Testis (tissue), 5 donors: ENCODE results near the gene PLS1. TPM values are rescaled to one million over a fixed set of nuclear protein-coding genes. Genes with fewer than 3 reads are reported as not detected.
"Not testable (repeated sequence)": the region's sequence is repeated elsewhere in the genome, so short reads cannot be mapped to it uniquely, and the experiment has no call there.

Experiments
- DNase-seq: peaks from one replicate; pipeline ENCODE4 v3.0.0-alpha.2; 2019
- H3K27ac ChIP-seq, 2 donors: fragments of 200-600 bp; sonication (generic); one replicate each; pipeline ENCODE4 v1.5.1; 2019
- H3K27me3 ChIP-seq: fragments of 200-600 bp; sonication (generic); one replicate; pipeline ENCODE4 v1.5.1; 2019
- H3K36me3 ChIP-seq: fragments of 200-600 bp; sonication (generic); one replicate; pipeline ENCODE4 v1.5.1; 2017; ENCODE audit warnings: low read depth; ENCODE audit errors: missing control alignments
- H3K4me1 ChIP-seq: fragments of 200-600 bp; sonication (generic); one replicate; pipeline ENCODE4 v1.5.1; 2019
- H3K4me3 ChIP-seq, 2 donors: fragments of 200-600 bp; sonication (generic); one replicate each; pipeline ENCODE4 v1.5.1; 2017 to 2019
- H3K9me3 ChIP-seq: fragments of 200-600 bp; sonication (generic); one replicate; pipeline ENCODE4 v1.5.1; 2017
- CTCF ChIP-seq, 3 experiments: fragments of 450-650 bp in 2 of 3; fragments of 200-600 bp in 1 of 3; sonication (generic) in 1 of 3; IDR thresholded peaks; one replicate each; pipeline ENCODE4 v1.5.1; 2016 to 2019; ENCODE audit warnings: antibody characterized with exemption in 3 of 3, mild to moderate bottlenecking in 2 of 3, moderate library complexity in 1 of 3
- POLR2A ChIP-seq: fragments of 450-650 bp; IDR thresholded peaks from one replicate; pipeline ENCODE4 v1.6.1; 2017; ENCODE audit warnings: antibody characterized with exemption, mild to moderate bottlenecking, moderate library complexity
- WGBS, 2 donors: methylation state at CpG; one replicate each; pipeline ENCODE4 v1.1.5; 2018; 5-methylcytosine and 5-hydroxymethylcytosine counted together
- intact Hi-C: fragments of 100-400 bp; cut with DNase I; formaldehyde crosslinking; loops from one replicate; pipeline ENCODE4 v1.15.1; 2023; ENCODE audit warnings: low total_unique reads
- long read RNA-seq, 2 donors: transcript quantifications; one replicate each; lab custom pipeline, GENCODE V29; 2026
- polyA plus RNA-seq: library from polyadenylated mRNA; stranded (reverse); fragments of 350-450 nt; fragmentation: Illumina TruSeq; extraction: RNeasy Lipid Tissue Mini Kit (QIAGEN cat#74804); gene quantifications from one replicate; pipeline ENCODE4 v1.2.3, GENCODE V29; 2014; ENCODE audit warnings: low read depth, low replicate concordance; ENCODE audit not compliant: insufficient read depth
- total RNA-seq, 2 donors: library from RNA; depleted of rRNA; stranded (reverse); fragments of >200 nt; gene quantifications; one replicate each; pipeline ENCODE4 v1.2.3, GENCODE V29; 2016

PLS1 gene
- total RNA-seq (10 to 100 TPM in 1 of 2 donors, 1 to 10 TPM in 1; 5.1 to 10.6 TPM), polyA plus RNA-seq (10.8 TPM)
- long read RNA-seq, donor 1 = 0 reads
- long read RNA-seq, donor 2, partial matches to known transcripts = 0 of 1 reads
- long read RNA-seq, donor 2, other reads (novel, unspliced or antisense) = 0 of 1 reads

GRCh38 chr3:142595951-142596725 is at the start of gene PLS1:
PLS1 (plus strand) TSS chr3:142596393; CDS start chr3:142664238, 67,845 bp downstream.
- peak; percentile 82 for DNase-seq
- Histone ChIP-seq H3K4me1 (peaks cover 3% of the 10 kb centered on the region), H3K9me3 (no peaks in the 10 kb centered on the region), H3K27ac (no peak within 1 kb of the TSS), H3K36me3 (no peaks in the 10 kb centered on the region), H3K4me3 (peak within 1 kb of the TSS; percentile 61 to 67), H3K27me3 (no peaks in the 10 kb centered on the region)
- 0 to 1% methylated on average over 43 to 47 of the region's 56 CpGs for WGBS, 2 donors
- TF ChIP-seq POLR2A (no peak), CTCF (IDR thresholded peaks at IDR 0.05) (no peak)
- intact Hi-C loops = loop anchor here (10.0 kb wide), 1 partner anchor 399 kb away; no protein-coding TSS in a partner anchor

- H3K4me1 ChIP-seq = no peaks in the 10 kb centered on the region
- no peaks in the 10 kb centered on the region for H3K9me3 ChIP-seq
- H3K27ac ChIP-seq = no peak overlapping the region
- intact Hi-C loops = no loop called here
- no peak overlapping the region for H3K4me3 ChIP-seq
- H3K27me3 ChIP-seq = no peaks in the 10 kb centered on the region
- no peak for DNase-seq
- TF ChIP-seq POLR2A (no peak), CTCF (IDR thresholded peaks at IDR 0.05) (no peak)
- no peaks in the 10 kb centered on the region for H3K36me3 ChIP-seq
- WGBS, 2 donors = 94 to 96% methylated on average over 7 of the region's 7 CpGs
Measured at GRCh38 chr3:142549986-142550385, 46.2 kb upstream of the PLS1 start.

- H3K36me3 ChIP-seq, H3K4me3 ChIP-seq, DNase-seq, H3K9me3 ChIP-seq, H3K27ac ChIP-seq, H3K27me3 ChIP-seq, H3K4me1 ChIP-seq, intact Hi-C loops: not testable (repeated sequence)
- 94 to 95% methylated on average over 1 of the region's 1 CpG for WGBS, 2 donors
Measured at GRCh38 chr3:142552579-142552978, 43.6 kb upstream of the PLS1 start.

- WGBS, 2 donors = 92 to 98% methylated on average over 1 of the region's 1 CpG
- DNase-seq = no peak
- H3K4me3 ChIP-seq = no peak overlapping the region
- H3K4me1 ChIP-seq = no peaks in the 10 kb centered on the region
- H3K36me3 ChIP-seq = no peaks in the 10 kb centered on the region
- no peaks in the 10 kb centered on the region for H3K27me3 ChIP-seq
- no peak overlapping the region for H3K27ac ChIP-seq
- H3K9me3 ChIP-seq = no peaks in the 10 kb centered on the region
- TF ChIP-seq POLR2A (no peak), CTCF (IDR thresholded peaks at IDR 0.05) (no peak)
- intact Hi-C loops = no loop called here
Measured at GRCh38 chr3:142553741-142554140, 42.5 kb upstream of the PLS1 start.

DNA sequence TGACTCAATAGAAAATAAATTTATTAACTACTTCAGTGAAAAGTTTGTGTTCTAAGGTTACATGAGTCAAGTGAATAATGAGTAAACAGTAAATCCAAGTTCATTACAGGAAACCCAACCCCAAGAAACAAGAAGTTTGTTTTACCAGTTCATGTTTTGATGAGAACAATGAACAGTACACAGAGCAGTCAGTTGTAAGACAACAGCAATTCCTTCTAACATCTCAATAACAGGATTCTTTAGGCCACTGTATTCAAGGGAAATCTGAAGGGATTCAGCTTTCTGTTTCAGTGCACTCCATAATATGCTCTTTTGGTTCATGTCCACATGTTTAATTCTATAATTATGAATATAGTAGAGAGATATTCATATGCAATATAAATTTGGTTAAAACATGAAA is 36.1 kb upstream of the PLS1 start:
- no peaks in the 10 kb centered on the region for H3K27me3 ChIP-seq
- no peaks in the 10 kb centered on the region for H3K36me3 ChIP-seq
- intact Hi-C loops = no loop called here
- no peaks in the 10 kb centered on the region for H3K4me1 ChIP-seq
- H3K27ac ChIP-seq = no peak overlapping the region
- H3K9me3 ChIP-seq = no peaks in the 10 kb centered on the region
- no peak overlapping the region for H3K4me3 ChIP-seq
- no peak for DNase-seq
- TF ChIP-seq CTCF (IDR thresholded peaks at IDR 0.05) (no peak), POLR2A (no peak)
